H9 (cell line): ENCODE results near the gene KRT34. TPM values are rescaled to one million over a fixed set of nuclear protein-coding genes. Genes with fewer than 3 reads are reported as not detected.

Source experiments
- DNase-seq: peaks from one replicate; pipeline ENCODE4 v3.0.0-alpha.2; 2017
- H2AFZ ChIP-seq: one replicate; pipeline ENCODE4 v1.6.1; 2013; ENCODE audit warnings: mild to moderate bottlenecking, low read length, control low read depth, moderate library complexity
- H2AK5ac ChIP-seq: 2 replicates; pipeline ENCODE4 v1.6.1; 2013; ENCODE audit warnings: low read length, control low read depth, mixed read lengths; ENCODE audit not compliant: insufficient read length
- H2BK120ac ChIP-seq: one replicate; pipeline ENCODE4 v1.6.1; 2013; ENCODE audit warnings: low read depth, mild to moderate bottlenecking, low read length, control low read depth, inconsistent platforms; ENCODE audit not compliant: poor library complexity, severe bottlenecking
- H2BK12ac ChIP-seq: 2 replicates; pipeline ENCODE4 v1.6.1; 2013; ENCODE audit warnings: low read length, control low read depth, mixed read lengths, low read depth; ENCODE audit not compliant: insufficient read length
- H2BK15ac ChIP-seq: 2 replicates; pipeline ENCODE4 v1.6.1; 2013; ENCODE audit warnings: low read depth, low read length, control low read depth
- H2BK20ac ChIP-seq: one replicate; pipeline ENCODE4 v1.6.1; 2013; ENCODE audit warnings: low read depth, mild to moderate bottlenecking, low read length, control low read depth, inconsistent platforms; ENCODE audit not compliant: poor library complexity, severe bottlenecking
- H2BK5ac ChIP-seq: 2 replicates; pipeline ENCODE4 v1.6.1; 2013; ENCODE audit warnings: low read length, control low read depth, mixed read lengths; ENCODE audit not compliant: insufficient read length
- H3K14ac ChIP-seq: 2 replicates; pipeline ENCODE4 v1.6.1; 2013; ENCODE audit warnings: low read length, control low read depth; ENCODE audit not compliant: insufficient read depth
- H3K18ac ChIP-seq: 2 replicates; pipeline ENCODE4 v1.6.1; 2013; ENCODE audit warnings: low read depth, mild to moderate bottlenecking, mixed read lengths, low read length, control low read depth; ENCODE audit not compliant: insufficient read length
- H3K23ac ChIP-seq: 2 replicates; pipeline ENCODE4 v1.6.1; 2013; ENCODE audit warnings: low read length, control low read depth, mixed read lengths, low read depth; ENCODE audit not compliant: insufficient read length
- H3K23me2 ChIP-seq: 2 replicates; pipeline ENCODE4 v1.6.1; 2013; ENCODE audit warnings: low read depth, mild to moderate bottlenecking, mixed read lengths, low read length, control low read depth; ENCODE audit not compliant: insufficient read length, poor library complexity, severe bottlenecking
- H3K27ac ChIP-seq: 2 replicates; pipeline ENCODE4 v1.5.1; 2013; ENCODE audit warnings: low read length, control low read depth, mixed read lengths, low read depth; ENCODE audit not compliant: insufficient read length
- H3K27me3 ChIP-seq: 2 replicates; pipeline ENCODE4 v1.6.1; 2013; ENCODE audit warnings: low read length, control low read depth, inconsistent platforms; ENCODE audit not compliant: insufficient read depth
- H3K4ac ChIP-seq: 2 replicates; pipeline ENCODE4 v1.6.1; 2013; ENCODE audit warnings: low read depth, mild to moderate bottlenecking, control low read depth, inconsistent platforms, low read length, moderate library complexity
- H3K4me1 ChIP-seq: 2 replicates; pipeline ENCODE4 v1.6.1; 2013; ENCODE audit warnings: low read length, control low read depth, inconsistent platforms; ENCODE audit not compliant: insufficient read depth
- H3K4me2 ChIP-seq: 2 replicates; pipeline ENCODE4 v1.6.1; 2013; ENCODE audit warnings: low read length, control low read depth, mixed read lengths; ENCODE audit not compliant: insufficient read length, insufficient read depth
- H3K56ac ChIP-seq: 2 replicates; pipeline ENCODE4 v1.6.1; 2013; ENCODE audit warnings: low read depth, mild to moderate bottlenecking, mixed read lengths, low read length, control low read depth; ENCODE audit not compliant: insufficient read length
- H3K79me1 ChIP-seq: 2 replicates; pipeline ENCODE4 v1.6.1; 2013; ENCODE audit warnings: low read depth, mild to moderate bottlenecking, moderate library complexity, low read length, control low read depth, inconsistent platforms; ENCODE audit not compliant: insufficient read depth, poor library complexity, severe bottlenecking
- H3K79me2 ChIP-seq: 2 replicates; pipeline ENCODE4 v1.6.1; 2013; ENCODE audit warnings: low read length, control low read depth, inconsistent platforms; ENCODE audit not compliant: insufficient read depth
- H3K9ac ChIP-seq: 2 replicates; pipeline ENCODE4 v1.6.1; 2013; ENCODE audit warnings: low read length, control low read depth, mixed read lengths; ENCODE audit not compliant: insufficient read length; ENCODE audit errors: extremely low read depth
- H3K9me3 ChIP-seq: one replicate; pipeline ENCODE4 v1.6.1; 2013; ENCODE audit warnings: low read depth, low read length, inconsistent platforms; ENCODE audit not compliant: control insufficient read depth
- H3T11ph ChIP-seq: one replicate; pipeline ENCODE4 v1.6.1; 2013; ENCODE audit warnings: mild to moderate bottlenecking, low read length, control low read depth, inconsistent platforms
- H4K20me1 ChIP-seq: one replicate; pipeline ENCODE4 v1.6.1; 2013; ENCODE audit not compliant: control insufficient read depth, insufficient read length, insufficient read depth
- H4K5ac ChIP-seq: 2 replicates; pipeline ENCODE4 v1.6.1; 2013; ENCODE audit warnings: low read depth, mild to moderate bottlenecking, mixed read lengths, low read length, control low read depth; ENCODE audit not compliant: insufficient read length
- H4K8ac ChIP-seq: replicated peaks from 2 replicates; pipeline ENCODE4 v1.6.1; 2013; ENCODE audit warnings: low read length, control low read depth, mixed read lengths, low read depth; ENCODE audit not compliant: insufficient read length
- H4K91ac ChIP-seq: 2 replicates; pipeline ENCODE4 v1.6.1; 2013; ENCODE audit warnings: low read depth, mild to moderate bottlenecking, moderate library complexity, mixed read lengths, low read length, control low read depth; ENCODE audit not compliant: insufficient read length
- H3K27ac Mint-ChIP-seq, 3 experiments: 2 replicates in 2 of 3; 3 replicates in 1 of 3; pipeline ENCODE4 v1.8.0; 2020 to 2021; ENCODE audit warnings: mixed read lengths in 3 of 3, mild to moderate bottlenecking in 1 of 3, moderate library complexity in 1 of 3
- H3K27me3 Mint-ChIP-seq: 2 replicates; pipeline ENCODE4 v1.8.0; 2021; ENCODE audit warnings: low read depth, mild to moderate bottlenecking, moderate library complexity, mixed read lengths
- H3K36me3 Mint-ChIP-seq, 3 experiments: 2 replicates in 2 of 3; 3 replicates in 1 of 3; pipeline ENCODE4 v1.8.0; 2020 to 2021; ENCODE audit warnings: low read depth in 3 of 3, mixed read lengths in 3 of 3; ENCODE audit not compliant: insufficient read depth in 1 of 3
- H3K4me1 Mint-ChIP-seq, 2 experiments: 2 replicates each; pipeline ENCODE4 v1.8.0; 2020; ENCODE audit warnings: mixed read lengths in 2 of 2
- H3K4me3 Mint-ChIP-seq, 2 experiments: 2 replicates in 1 of 2; 3 replicates in 1 of 2; pipeline ENCODE4 v1.8.0; 2020 to 2021; ENCODE audit warnings: mild to moderate bottlenecking in 2 of 2, mixed read lengths in 2 of 2, moderate library complexity in 1 of 2
- H3K9me3 Mint-ChIP-seq, 2 experiments: 2 replicates in 1 of 2; 3 replicates in 1 of 2; pipeline ENCODE4 v1.8.0; 2020; ENCODE audit warnings: mild to moderate bottlenecking in 2 of 2, mixed read lengths in 2 of 2, moderate library complexity in 1 of 2
- CTCF ChIP-seq: fragments of 200-600 bp; sonication (generic); conservative IDR thresholded peaks from 3 replicates; pipeline ENCODE4 v1.8.0; 2021; ENCODE audit warnings: antibody characterized with exemption, mild to moderate bottlenecking
- WGBS: extraction: QIAGEN DNeasy Blood & Tissue Kit; methylation state at CpG from one replicate; pipeline ENCODE4 v1.1.7; 2013; ENCODE audit warnings: missing lambda C conversion rate, low lambda C conversion rate, mixed read lengths; ENCODE audit not compliant: insufficient read length; ENCODE audit errors: extremely low coverage; 5-methylcytosine and 5-hydroxymethylcytosine counted together
- total RNA-seq: library from RNA; stranded (reverse); gene quantifications from 2 replicates; pipeline ENCODE4 v1.2.1, GENCODE V29; 2021

KRT34 gene
- total RNA-seq, 1 experiment from 2014 or later: not detected

DNA sequence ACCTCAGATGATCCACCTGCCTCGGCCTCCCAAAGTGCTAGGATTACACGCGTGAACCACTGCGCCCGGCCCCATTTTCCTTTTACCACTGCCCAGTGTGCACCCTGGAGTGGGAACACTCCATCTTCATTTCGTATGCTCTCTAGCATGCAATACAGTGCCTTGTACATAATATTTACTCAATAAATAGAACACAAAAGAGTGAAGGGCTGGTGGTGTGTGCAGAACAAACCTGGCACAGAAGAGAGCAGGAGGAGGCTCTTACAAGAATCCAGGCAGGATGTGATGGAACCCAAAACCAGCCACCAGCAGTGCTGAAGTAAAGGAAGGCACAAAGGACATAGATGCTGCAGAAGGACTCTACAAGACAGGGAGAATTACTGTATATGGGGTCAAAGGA lies 35.0 kb upstream of the KRT34 start:
- Mint-ChIP-seq H3K27ac (no peak overlapping the region), H3K36me3 (no peaks in the 10 kb centered on the region), H3K9me3 (no peaks in the 10 kb centered on the region), H3K4me1 (peaks cover 24 to 27% of the 10 kb centered on the region in 2 experiments), H3K4me3 (no peak overlapping the region), H3K27me3 (peaks cover 5% of the 10 kb centered on the region)
- no peak overlapping the region for H2BK5ac ChIP-seq
- H3K9me3 ChIP-seq: no peaks in the 10 kb centered on the region
- H3T11ph ChIP-seq: no peak overlapping the region
- H3K79me1 ChIP-seq: no peaks in the 10 kb centered on the region
- no peak overlapping the region for H2BK120ac ChIP-seq
- H2BK20ac ChIP-seq: no peak overlapping the region
- H3K14ac ChIP-seq: no peak overlapping the region
- no peak overlapping the region for H2AK5ac ChIP-seq
- H3K9ac ChIP-seq: no peak overlapping the region
- WGBS: no CpG with 5 or more reads among the region's 6 CpGs
- H3K23ac ChIP-seq: no peak overlapping the region
- no peak for TF ChIP-seq CTCF
- H3K23me2 ChIP-seq: no peaks in the 10 kb centered on the region
- H4K5ac ChIP-seq: no peak overlapping the region
- H2BK15ac ChIP-seq: no peak overlapping the region
- H2AFZ ChIP-seq: no peak overlapping the region
- no peak overlapping the region for H4K91ac ChIP-seq
- no peak overlapping the region for H2BK12ac ChIP-seq
- no peak for DNase-seq
- no peak overlapping the region for H3K27ac ChIP-seq
- no peaks in the 10 kb centered on the region for H3K27me3 ChIP-seq
- no peaks in the 10 kb centered on the region for H4K20me1 ChIP-seq
- peaks cover 4% of the 10 kb centered on the region for H3K4me1 ChIP-seq
- no peak overlapping the region for H3K18ac ChIP-seq
- no peak overlapping the region for H3K56ac ChIP-seq
- H3K4me2 ChIP-seq: no peak overlapping the region
- no peak overlapping the region for H4K8ac ChIP-seq
- H3K79me2 ChIP-seq: no peaks in the 10 kb centered on the region
- no peak overlapping the region for H3K4ac ChIP-seq
